Liver (tissue), 3 donors: ENCODE measurements around the gene PSMD7.

ENCODE experiments used
- ATF3 ChIP-seq: IDR thresholded peaks from 2 replicates; pipeline ENCODE4 v1.6.1; 2016; ENCODE audit warnings: antibody characterized with exemption
- CTCF ChIP-seq: fragments of 150-350 bp; IDR thresholded peaks from 2 replicates; pipeline ENCODE4 v1.5.1; 2017; ENCODE audit warnings: improper control_type of control experiment, low read depth, low read length; ENCODE audit not compliant: missing input control
- EGR1 ChIP-seq, 2 donors: IDR thresholded peaks; 2 replicates each; pipeline ENCODE4 v1.6.1; 2016 to 2018; ENCODE audit warnings: antibody characterized with exemption in 2 of 2, low read depth in 2 of 2
- MAX ChIP-seq: IDR thresholded peaks from 2 replicates; pipeline ENCODE4 v1.6.1; 2016; ENCODE audit warnings: antibody characterized with exemption
- RAD21 ChIP-seq, 2 donors: IDR thresholded peaks; 2 replicates each; pipeline ENCODE4 v1.6.1; 2016; ENCODE audit warnings: antibody characterized with exemption in 2 of 2, mild to moderate bottlenecking in 2 of 2
- REST ChIP-seq: IDR thresholded peaks from 2 replicates; pipeline ENCODE4 v1.6.1; 2016; ENCODE audit warnings: antibody characterized with exemption, mild to moderate bottlenecking
- RXRA ChIP-seq, 2 donors: IDR thresholded peaks; 2 replicates each; pipeline ENCODE4 v1.6.1; 2017 to 2018; ENCODE audit warnings: antibody characterized with exemption in 2 of 2, mild to moderate bottlenecking in 1 of 2
- TAF1 ChIP-seq: conservative IDR thresholded peaks from 2 replicates; pipeline ENCODE4 v1.6.1; 2016; ENCODE audit warnings: antibody characterized with exemption, mild to moderate bottlenecking
- YY1 ChIP-seq: IDR thresholded peaks from 2 replicates; pipeline ENCODE4 v1.6.1; 2016; ENCODE audit warnings: antibody characterized with exemption, mild to moderate bottlenecking
- ZBTB33 ChIP-seq: IDR thresholded peaks from 2 replicates; pipeline ENCODE4 v1.6.1; 2016; ENCODE audit warnings: antibody characterized with exemption
- donor health status: healthy.
- donor health status: healthy.

- no peak for TF ChIP-seq CTCF
- TF ChIP-seq EGR1 (IDR thresholded peaks at IDR 0.05; ENCODE audit: low read depth in 2 of 2), result no peak
- no peak for TF ChIP-seq RAD21 (IDR thresholded peaks at IDR 0.05)
- no peak for TF ChIP-seq ZBTB33
- no peak for TF ChIP-seq MAX
- TF ChIP-seq ATF3, result no peak
- no peak for TF ChIP-seq YY1
- TF ChIP-seq REST, result no peak
- TF ChIP-seq TAF1, result no peak
- TF ChIP-seq RXRA (IDR thresholded peaks at IDR 0.05), result no peak
These were observed 31.8 kb upstream of the PSMD7 start for GRCh38 chr16:74264811-74265210.
